Panc1 (cell line): ENCODE measurements around the gene DTWD1.

Experiments used
- CTCF ChIP-seq: fragments of 450-650 bp; IDR thresholded peaks from 2 replicates; pipeline ENCODE4 v1.5.1; 2017; ENCODE audit warnings: mild to moderate bottlenecking
- POLR2AphosphoS5 ChIP-seq: IDR thresholded peaks from 2 replicates; pipeline ENCODE4 v1.6.1; 2012; ENCODE audit warnings: mild to moderate bottlenecking, low read depth, low read length, moderate library complexity
- REST ChIP-seq, 2 experiments: IDR thresholded peaks; 2 replicates each; pipeline ENCODE4 v1.6.1; 2011 to 2012; ENCODE audit warnings: low read depth in 2 of 2, control low read depth in 1 of 2, low read length in 1 of 2, mild to moderate bottlenecking in 1 of 2, moderate library complexity in 1 of 2; ENCODE audit not compliant: insufficient read depth in 1 of 2
- TCF7L2 ChIP-seq: IDR thresholded peaks from 2 replicates; pipeline ENCODE4 v1.6.1; 2011; ENCODE audit warnings: mild to moderate bottlenecking, low read depth, low read length, inconsistent platforms

GRCh38 chr15:49622561-49622960 lies 1.7 kb downstream of the DTWD1 start:
- no peak for TF ChIP-seq REST (IDR thresholded peaks at IDR 0.05; ENCODE audit: insufficient read depth in 1 of 2, low read depth in 2 of 2, low read length in 1 of 2)
- peak; percentile 16; the same call in 1 of the 2 replicates for TF ChIP-seq CTCF
- TF ChIP-seq TCF7L2, result no peak
- TF ChIP-seq POLR2AphosphoS5, result no peak
